ENCODE measurements around the gene PLCD3. TPM values are rescaled to one million over a fixed set of nuclear protein-coding genes. Genes with fewer than 3 reads are reported as not detected.
A peak's percentile ranks its signal among the peaks of the same experiment; 100 is the strongest.

PLCD3 gene
- total and polyA plus RNA-seq, 2 of the 13 experiments (the other 11 are each of a cell fraction or from before 2014, with no cell fraction given) = 11.3 to 39.1 TPM

GRCh38 chr17:45135192-45135977, 3.1 kb upstream of the PLCD3 start, which contains the start of gene ACBD4 (continued):
- TF ChIP-seq, protein P1, sequence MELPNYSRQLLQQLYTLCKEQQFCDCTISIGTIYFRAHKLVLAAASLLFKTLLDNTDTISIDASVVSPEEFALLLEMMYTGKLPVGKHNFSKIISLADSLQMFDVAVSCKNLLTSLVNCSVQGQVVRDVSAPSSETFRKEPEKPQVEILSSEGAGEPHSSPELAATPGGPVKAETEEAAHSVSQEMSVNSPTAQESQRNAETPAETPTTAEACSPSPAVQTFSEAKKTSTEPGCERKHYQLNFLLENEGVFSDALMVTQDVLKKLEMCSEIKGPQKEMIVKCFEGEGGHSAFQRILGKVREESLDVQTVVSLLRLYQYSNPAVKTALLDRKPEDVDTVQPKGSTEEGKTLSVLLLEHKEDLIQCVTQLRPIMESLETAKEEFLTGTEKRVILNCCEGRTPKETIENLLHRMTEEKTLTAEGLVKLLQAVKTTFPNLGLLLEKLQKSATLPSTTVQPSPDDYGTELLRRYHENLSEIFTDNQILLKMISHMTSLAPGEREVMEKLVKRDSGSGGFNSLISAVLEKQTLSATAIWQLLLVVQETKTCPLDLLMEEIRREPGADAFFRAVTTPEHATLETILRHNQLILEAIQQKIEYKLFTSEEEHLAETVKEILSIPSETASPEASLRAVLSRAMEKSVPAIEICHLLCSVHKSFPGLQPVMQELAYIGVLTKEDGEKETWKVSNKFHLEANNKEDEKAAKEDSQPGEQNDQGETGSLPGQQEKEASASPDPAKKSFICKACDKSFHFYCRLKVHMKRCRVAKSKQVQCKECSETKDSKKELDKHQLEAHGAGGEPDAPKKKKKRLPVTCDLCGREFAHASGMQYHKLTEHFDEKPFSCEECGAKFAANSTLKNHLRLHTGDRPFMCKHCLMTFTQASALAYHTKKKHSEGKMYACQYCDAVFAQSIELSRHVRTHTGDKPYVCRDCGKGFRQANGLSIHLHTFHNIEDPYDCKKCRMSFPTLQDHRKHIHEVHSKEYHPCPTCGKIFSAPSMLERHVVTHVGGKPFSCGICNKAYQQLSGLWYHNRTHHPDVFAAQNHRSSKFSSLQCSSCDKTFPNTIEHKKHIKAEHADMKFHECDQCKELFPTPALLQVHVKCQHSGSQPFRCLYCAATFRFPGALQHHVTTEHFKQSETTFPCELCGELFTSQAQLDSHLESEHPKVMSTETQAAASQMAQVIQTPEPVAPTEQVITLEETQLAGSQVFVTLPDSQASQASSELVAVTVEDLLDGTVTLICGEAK (IDR thresholded peaks at IDR 0.05) = no peak
- TF ChIP-seq, protein P1 (CRISPR knock-in tag; IDR thresholded peaks at IDR 0.05) = peak; percentile 90; the same call in 1 of the 2 replicates
- peak; percentile 79 for TF ChIP-seq HDAC2 (CRISPR knock-in tag; IDR thresholded peaks at IDR 0.05)
- TF ChIP-seq STAT5B (CRISPR knock-in tag; IDR thresholded peaks at IDR 0.05) = peak; percentile 28; the same call in 1 of the 2 replicates
- TF ChIP-seq PHF20 (CRISPR knock-in tag; IDR thresholded peaks at IDR 0.05) = peak; percentile 79
- TF ChIP-seq ZNF839 (CRISPR knock-in tag; IDR thresholded peaks at IDR 0.05; ENCODE audit: borderline replicate concordance) = peak; percentile 90
- TF ChIP-seq, protein P2, sequence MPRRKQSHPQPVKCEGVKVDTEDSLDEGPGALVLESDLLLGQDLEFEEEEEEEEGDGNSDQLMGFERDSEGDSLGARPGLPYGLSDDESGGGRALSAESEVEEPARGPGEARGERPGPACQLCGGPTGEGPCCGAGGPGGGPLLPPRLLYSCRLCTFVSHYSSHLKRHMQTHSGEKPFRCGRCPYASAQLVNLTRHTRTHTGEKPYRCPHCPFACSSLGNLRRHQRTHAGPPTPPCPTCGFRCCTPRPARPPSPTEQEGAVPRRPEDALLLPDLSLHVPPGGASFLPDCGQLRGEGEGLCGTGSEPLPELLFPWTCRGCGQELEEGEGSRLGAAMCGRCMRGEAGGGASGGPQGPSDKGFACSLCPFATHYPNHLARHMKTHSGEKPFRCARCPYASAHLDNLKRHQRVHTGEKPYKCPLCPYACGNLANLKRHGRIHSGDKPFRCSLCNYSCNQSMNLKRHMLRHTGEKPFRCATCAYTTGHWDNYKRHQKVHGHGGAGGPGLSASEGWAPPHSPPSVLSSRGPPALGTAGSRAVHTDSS (CRISPR knock-in tag; conservative IDR thresholded peaks at IDR 0.05) = no peak; the same call in 1 of the 2 replicates
- no peak for TF ChIP-seq FOXK2 (IDR thresholded peaks at IDR 0.05)
- 0 out of 2 replicates have a peak, but pooled peaks have one; percentile 88 for TF ChIP-seq SMAD1 (CRISPR knock-in tag; IDR thresholded peaks at IDR 0.05; ENCODE audit: borderline replicate concordance, low read depth)
- 0 out of 2 replicates have a peak, but pooled peaks have one; percentile 29 for TF ChIP-seq MED13 (CRISPR knock-in tag; IDR thresholded peaks at IDR 0.05)
- TF ChIP-seq ZNF44 (CRISPR knock-in tag; IDR thresholded peaks at IDR 0.05) = no peak; the same call in none of the 2 replicates
- no peak for TF ChIP-seq PLRG1 (conservative IDR thresholded peaks at IDR 0.05)
- peak; percentile 98 for TF ChIP-seq KDM2A (CRISPR knock-in tag; IDR thresholded peaks at IDR 0.05; ENCODE audit: borderline replicate concordance, low read depth)
- TF ChIP-seq ZNF841 (CRISPR knock-in tag; IDR thresholded peaks at IDR 0.05; ENCODE audit: borderline replicate concordance) = no peak
- peak; percentile 79 for TF ChIP-seq AGO2 (optimal IDR thresholded peaks at IDR 0.05; ENCODE audit: low read depth, low read length)
- TF ChIP-seq HOMEZ (CRISPR knock-in tag; IDR thresholded peaks at IDR 0.05; ENCODE audit: low read depth) = peak; percentile 91
- TF ChIP-seq, protein P3, sequence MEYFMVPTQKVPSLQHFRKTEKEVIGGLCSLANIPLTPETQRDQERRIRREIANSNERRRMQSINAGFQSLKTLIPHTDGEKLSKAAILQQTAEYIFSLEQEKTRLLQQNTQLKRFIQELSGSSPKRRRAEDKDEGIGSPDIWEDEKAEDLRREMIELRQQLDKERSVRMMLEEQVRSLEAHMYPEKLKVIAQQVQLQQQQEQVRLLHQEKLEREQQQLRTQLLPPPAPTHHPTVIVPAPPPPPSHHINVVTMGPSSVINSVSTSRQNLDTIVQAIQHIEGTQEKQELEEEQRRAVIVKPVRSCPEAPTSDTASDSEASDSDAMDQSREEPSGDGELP (IDR thresholded peaks at IDR 0.05; ENCODE audit: borderline replicate concordance, low read depth) = peak; percentile 55; the same call in 1 of the 2 replicates
